Lower lobe of right lung (tissue), 2 donors: ENCODE data around the gene SMCO3. TPM values are rescaled to one million over a fixed set of nuclear protein-coding genes. Genes with fewer than 3 reads are reported as not detected.
A peak's percentile ranks its signal among the peaks of the same experiment; 100 is the strongest.

Experiments used
- ATAC-seq, 2 donors: fragments of 200-7000 bp; cut with Tn5 transposase; one replicate each; pipeline ENCODE4 v1.9.1; 2020 to 2022; ENCODE audit warnings: mild to moderate bottlenecking in 2 of 2, moderate library complexity in 2 of 2
- DNase-seq: peaks from one replicate; pipeline ENCODE4 v3.0.0-alpha.2; 2020
- H3K27ac ChIP-seq: fragments of 200-600 bp; one replicate; pipeline ENCODE4 v1.8.0; 2022
- H3K27me3 ChIP-seq: fragments of 200-600 bp; one replicate; pipeline ENCODE4 v1.8.0; 2022; ENCODE audit warnings: low read depth
- H3K36me3 ChIP-seq: fragments of 200-600 bp; one replicate; pipeline ENCODE4 v1.8.0; 2022; ENCODE audit warnings: mild to moderate bottlenecking
- H3K4me1 ChIP-seq: fragments of 200-600 bp; one replicate; pipeline ENCODE4 v1.8.0; 2022
- H3K4me3 ChIP-seq: fragments of 200-600 bp; one replicate; pipeline ENCODE4 v1.8.0; 2022; ENCODE audit warnings: mild to moderate bottlenecking
- H3K9me3 ChIP-seq: fragments of 200-600 bp; one replicate; pipeline ENCODE4 v1.8.0; 2022
- intact Hi-C: fragments of 100-400 bp; cut with DNase I; formaldehyde crosslinking; loops from one replicate; pipeline ENCODE4 v1.11.0; 2022
- total RNA-seq: library from RNA; stranded (reverse); fragmentation: NEBNext Ultra II Directional; extraction: Animal tissue kit (Norgen Biotek cat#: 25700); gene quantifications from one replicate; pipeline ENCODE4 v1.2.1, GENCODE V29; 2021
- TF ChIP-seq, protein P1 (sequence below): fragments of 200-600 bp; IDR thresholded peaks from one replicate; pipeline ENCODE4 v1.8.0; 2022; ENCODE audit warnings: antibody characterized with exemption, mild to moderate bottlenecking
- donor health status: DM: no; HTN: yes; CAD: no; lungs with severe emphysema.

SMCO3 gene
- total RNA-seq, 1 donor from 2014 or later, result 0.68 TPM

DNA sequence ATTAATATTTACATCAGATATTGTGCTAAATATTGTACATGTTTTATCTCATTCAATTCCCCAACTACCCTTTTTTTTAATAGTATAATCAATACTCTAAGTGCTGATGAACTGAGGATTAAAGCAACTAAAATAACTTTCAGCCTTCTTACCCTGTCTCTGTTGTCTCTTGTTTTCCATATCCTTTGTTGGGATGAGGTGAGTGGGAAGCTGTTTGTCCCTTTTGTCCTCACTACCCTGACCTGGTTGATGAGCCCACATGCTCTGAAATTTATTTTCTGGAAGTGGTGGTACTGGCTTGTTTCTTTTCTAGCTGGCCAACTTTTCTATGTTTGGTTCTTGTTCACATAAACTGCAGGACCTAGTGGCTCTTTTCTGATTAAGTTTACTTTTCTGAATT, 38.9 kb upstream of the SMCO3 start:
- Histone ChIP-seq H3K36me3 (no peaks in the 10 kb centered on the region), H3K27ac (no peak overlapping the region), H3K27me3 (no peaks in the 10 kb centered on the region), H3K4me3 (no peak overlapping the region), H3K9me3 (no peaks in the 10 kb centered on the region), H3K4me1 (no peaks in the 10 kb centered on the region)
- DNase-seq (no peak), ATAC-seq (no peak)
- intact Hi-C loops, result no loop called here
- TF ChIP-seq, protein P1, sequence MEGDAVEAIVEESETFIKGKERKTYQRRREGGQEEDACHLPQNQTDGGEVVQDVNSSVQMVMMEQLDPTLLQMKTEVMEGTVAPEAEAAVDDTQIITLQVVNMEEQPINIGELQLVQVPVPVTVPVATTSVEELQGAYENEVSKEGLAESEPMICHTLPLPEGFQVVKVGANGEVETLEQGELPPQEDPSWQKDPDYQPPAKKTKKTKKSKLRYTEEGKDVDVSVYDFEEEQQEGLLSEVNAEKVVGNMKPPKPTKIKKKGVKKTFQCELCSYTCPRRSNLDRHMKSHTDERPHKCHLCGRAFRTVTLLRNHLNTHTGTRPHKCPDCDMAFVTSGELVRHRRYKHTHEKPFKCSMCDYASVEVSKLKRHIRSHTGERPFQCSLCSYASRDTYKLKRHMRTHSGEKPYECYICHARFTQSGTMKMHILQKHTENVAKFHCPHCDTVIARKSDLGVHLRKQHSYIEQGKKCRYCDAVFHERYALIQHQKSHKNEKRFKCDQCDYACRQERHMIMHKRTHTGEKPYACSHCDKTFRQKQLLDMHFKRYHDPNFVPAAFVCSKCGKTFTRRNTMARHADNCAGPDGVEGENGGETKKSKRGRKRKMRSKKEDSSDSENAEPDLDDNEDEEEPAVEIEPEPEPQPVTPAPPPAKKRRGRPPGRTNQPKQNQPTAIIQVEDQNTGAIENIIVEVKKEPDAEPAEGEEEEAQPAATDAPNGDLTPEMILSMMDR, result no peak

DNA sequence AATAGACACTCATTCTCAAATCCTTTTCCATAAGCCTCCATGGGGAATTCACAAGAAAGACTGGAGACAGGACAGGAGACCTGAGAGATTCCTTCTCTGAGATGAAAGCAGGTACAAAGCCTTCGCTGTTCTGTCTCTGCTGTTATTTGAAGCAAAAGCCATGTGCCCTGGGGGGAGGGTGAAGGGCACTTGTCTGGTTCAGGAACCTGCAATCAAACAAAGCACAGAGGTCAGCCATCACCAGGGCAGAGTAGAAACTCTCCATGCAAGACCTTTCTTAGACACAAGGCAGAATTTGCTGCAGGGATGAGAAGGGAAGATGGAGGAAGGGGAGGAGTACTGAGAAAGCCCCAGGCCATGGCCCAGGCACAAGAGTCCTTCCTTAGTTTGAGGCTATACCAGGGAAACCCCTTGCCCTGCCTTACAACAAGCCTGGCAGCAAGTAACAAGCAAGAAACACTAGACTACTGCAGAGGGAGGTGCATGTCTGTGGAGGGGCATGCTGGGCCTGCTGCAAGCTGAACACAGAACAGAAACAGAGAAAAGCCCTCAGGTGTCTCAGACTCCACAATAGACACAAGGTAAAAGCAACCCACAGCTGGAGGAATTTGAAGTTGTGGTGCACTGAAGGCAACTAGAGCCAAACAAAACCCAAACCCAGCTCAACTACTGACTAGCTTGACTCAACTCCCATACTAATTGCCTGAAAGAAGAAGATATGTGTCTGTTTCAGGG, 37.1 kb upstream of the SMCO3 start:
- ATAC-seq (no peak), DNase-seq (no peak)
- H3K27ac ChIP-seq, result no peak overlapping the region
- H3K4me3 ChIP-seq, result no peak overlapping the region
- TF ChIP-seq, protein P1, result no peak
- intact Hi-C loops, result no loop called here
- no peaks in the 10 kb centered on the region for H3K36me3 ChIP-seq
- H3K4me1 ChIP-seq, result peaks cover 16% of the 10 kb centered on the region
- no peaks in the 10 kb centered on the region for H3K9me3 ChIP-seq
- no peaks in the 10 kb centered on the region for H3K27me3 ChIP-seq

DNA sequence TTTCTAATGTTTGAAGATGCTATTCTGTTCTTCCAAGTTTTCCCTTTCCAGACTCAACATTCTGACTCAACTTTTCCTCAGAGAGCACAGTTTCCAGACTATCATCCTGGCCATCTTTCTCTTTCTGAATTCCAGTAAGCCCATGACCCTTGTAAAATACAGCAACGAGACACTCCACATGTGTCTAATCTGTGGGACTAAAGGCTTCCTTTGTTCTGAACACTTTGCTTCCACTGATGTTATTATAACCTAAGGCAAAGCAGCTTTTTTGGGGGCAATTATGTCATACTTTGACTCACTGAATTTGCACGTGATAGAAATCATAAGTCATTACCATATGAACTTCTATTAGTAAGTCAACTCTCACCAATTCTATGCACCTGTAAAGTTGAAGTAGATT, 35.7 kb upstream of the SMCO3 start:
- H3K4me1 ChIP-seq, result peaks cover 23% of the 10 kb centered on the region
- no peak overlapping the region for H3K4me3 ChIP-seq
- TF ChIP-seq, protein P1, result no peak
- no peak for DNase-seq
- H3K9me3 ChIP-seq, result no peaks in the 10 kb centered on the region
- no peak for ATAC-seq
- no peak overlapping the region for H3K27ac ChIP-seq
- H3K36me3 ChIP-seq, result no peaks in the 10 kb centered on the region
- no peaks in the 10 kb centered on the region for H3K27me3 ChIP-seq
- intact Hi-C loops, result loop anchor here (5.0 kb wide), 1 partner anchor 148 kb away; no protein-coding TSS in a partner anchor

DNA sequence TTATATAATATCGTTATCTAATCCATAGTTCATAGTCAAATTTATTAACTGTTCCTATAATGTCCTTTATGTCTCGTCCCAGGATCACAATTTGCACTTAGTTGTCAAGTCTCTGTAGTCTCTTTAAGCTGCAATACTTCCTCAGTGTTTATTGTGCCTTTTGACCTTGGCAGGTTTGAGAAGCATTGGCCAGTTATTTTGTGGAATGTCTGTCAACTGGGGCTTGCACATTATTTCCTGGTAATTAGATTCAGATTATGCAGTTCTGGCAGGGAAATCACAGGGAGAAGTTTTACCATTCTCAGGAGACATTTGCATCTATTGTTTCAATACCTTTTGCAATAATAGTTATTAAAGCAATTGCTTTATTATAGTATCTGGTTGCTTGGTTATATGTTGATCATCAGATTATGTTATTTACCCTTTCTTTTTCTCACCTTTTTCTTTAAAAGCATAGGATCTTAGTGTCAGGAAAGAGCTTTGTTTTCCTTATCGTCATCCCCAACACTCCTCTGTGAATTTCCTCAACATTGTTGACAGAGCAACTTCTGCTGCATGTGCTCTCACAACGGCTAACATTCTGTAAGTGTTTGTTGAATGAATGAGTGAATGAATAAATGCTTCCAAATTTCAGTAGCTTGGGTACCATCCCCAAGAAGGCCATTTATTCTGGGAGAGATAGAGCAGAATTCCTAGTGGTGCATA, 33.0 kb upstream of the SMCO3 start:
- intact Hi-C loops, result loop anchor here (5.0 kb wide), 1 partner anchor 150 kb away; no protein-coding TSS in a partner anchor

DNA sequence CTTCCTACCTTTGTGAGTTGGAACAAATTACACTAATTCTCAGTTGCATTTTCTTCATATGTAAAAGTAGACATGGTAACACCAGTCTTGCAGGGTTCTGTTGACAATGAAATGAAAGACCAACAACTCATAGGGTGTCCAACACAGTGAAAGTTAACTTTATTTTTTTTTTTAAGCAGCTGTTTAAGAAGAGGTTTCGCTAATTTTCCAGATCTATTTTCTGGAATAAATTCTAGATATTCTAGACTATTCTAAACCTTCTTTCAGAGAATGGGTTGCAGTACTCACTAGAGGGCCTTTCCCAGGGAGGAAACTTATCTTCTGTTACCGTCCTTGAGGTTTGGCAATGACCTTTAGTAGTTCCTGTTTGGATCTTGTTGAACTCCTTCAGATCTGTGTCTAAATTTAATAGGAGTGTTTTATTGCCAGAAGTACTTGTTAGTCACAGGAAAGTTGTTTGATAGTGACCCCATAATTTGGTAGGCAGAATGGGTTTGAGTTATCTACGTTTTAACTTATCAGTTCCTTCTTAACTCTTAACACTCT, 32.1 kb upstream of the SMCO3 start:
- H3K4me1 ChIP-seq, result peaks cover 45% of the 10 kb centered on the region
- H3K27ac ChIP-seq, result peak overlapping the region; percentile 32
- H3K4me3 ChIP-seq, result no peak overlapping the region
- H3K36me3 ChIP-seq, result no peaks in the 10 kb centered on the region
- H3K9me3 ChIP-seq, result no peaks in the 10 kb centered on the region
- ATAC-seq, result peak; percentile 69 to 87
- intact Hi-C loops, result loop anchor here (5.0 kb wide), 1 partner anchor 151 kb away; no protein-coding TSS in a partner anchor
- DNase-seq, result no peak
- H3K27me3 ChIP-seq, result no peaks in the 10 kb centered on the region
- TF ChIP-seq, protein P1, result no peak

More for the DNA sequence above, 33.0 kb upstream of the SMCO3 start:
- ATAC-seq (no peak), DNase-seq (no peak)
- TF ChIP-seq, protein P1, result no peak
- Histone ChIP-seq H3K4me3 (no peak overlapping the region), H3K36me3 (no peaks in the 10 kb centered on the region), H3K9me3 (no peaks in the 10 kb centered on the region), H3K27ac (peak overlapping the region; percentile 32), H3K27me3 (no peaks in the 10 kb centered on the region), H3K4me1 (peaks cover 37% of the 10 kb centered on the region)
